HG02840 (cell line): ENCODE data around the gene UBA1.

Experiments
- ATAC-seq: cut with Tn5 transposase; IDR thresholded peaks from one replicate; pipeline ENCODE4 v1.9.1; 2021; ENCODE audit warnings: mild to moderate bottlenecking, moderate library complexity, moderate number of reproducible peaks; ENCODE audit not compliant: unreplicated experiment, low FRiP score

Gene UBA1

DNA sequence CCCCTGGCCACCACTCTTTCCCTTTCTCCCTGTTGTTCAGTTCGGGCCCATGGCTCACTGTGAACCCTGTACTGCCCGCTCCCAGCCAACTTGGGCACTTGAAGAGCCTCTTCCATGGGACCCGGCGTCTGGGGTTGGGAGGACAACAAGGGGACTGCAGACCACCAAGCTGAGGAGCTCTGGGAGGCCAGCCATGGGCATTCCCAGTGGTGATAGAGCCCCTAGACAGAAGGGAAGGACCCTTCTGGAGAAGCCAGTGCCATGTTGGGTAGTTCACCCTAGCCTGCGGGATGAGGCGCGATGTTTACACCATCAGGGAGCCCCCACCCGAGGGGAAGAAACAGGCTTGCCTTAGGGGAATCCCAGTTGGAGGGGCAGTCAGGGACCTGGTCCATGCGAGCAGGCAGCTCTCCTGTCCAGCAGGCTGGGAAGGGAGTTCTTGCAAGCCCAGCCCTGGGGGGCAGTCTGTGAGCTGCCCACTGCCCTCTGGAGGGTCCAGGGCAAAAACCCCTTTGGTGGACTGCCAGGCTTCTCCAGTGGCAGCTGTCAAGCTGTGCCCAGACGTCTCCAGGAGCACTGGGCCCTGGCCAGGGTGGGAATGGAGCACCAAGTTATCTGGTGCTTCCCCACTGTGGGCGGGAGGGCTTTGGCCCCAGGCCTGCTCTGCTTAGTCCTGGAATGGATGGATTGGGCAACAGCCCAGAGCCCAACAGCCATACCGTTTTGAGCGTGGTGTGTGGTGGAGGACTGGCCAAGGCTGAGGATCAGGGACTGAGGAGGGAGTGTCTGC lies 23.7 kb upstream of the UBA1 start:
- no peak for ATAC-seq

DNA sequence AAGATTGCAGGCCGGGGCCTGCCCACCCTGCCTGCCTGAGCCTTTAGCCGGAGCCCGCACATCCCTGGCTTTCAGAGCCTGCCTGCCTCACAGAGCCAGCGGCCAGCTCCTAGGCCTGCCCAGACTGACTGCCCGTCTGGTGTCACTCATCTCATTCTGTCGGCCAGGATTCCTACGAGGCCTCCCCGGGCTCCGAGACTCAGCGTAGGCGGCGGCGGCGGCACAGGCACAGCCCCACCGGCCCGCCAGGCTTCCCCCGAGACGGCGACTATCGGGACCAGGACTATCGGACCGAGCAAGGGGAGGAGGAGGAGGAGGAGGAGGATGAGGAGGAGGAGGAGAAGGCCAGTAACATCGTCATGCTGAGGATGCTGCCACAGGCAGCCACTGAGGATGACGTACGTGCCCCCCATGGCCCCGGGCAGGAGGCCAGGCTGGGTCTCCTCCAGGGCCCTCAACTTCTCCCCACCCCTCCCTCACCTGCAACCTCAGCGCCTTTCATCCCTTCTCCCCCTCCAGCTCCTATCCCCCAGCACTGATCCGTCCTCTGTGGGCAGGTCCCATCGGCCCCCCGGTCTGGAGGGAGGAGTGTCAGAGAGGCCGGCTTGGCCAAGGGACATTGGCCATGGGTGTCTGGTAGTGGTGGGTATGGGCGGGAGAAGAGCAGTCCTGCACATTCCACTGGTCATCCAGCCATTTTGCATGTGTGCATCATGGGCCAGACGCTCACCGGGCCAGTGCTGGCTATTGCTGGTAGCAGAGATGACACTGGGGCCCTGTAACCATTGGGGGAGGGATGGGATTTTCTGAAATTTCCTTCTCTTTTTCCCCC lies 22.6 kb upstream of the UBA1 start:
- ATAC-seq = no peak

DNA sequence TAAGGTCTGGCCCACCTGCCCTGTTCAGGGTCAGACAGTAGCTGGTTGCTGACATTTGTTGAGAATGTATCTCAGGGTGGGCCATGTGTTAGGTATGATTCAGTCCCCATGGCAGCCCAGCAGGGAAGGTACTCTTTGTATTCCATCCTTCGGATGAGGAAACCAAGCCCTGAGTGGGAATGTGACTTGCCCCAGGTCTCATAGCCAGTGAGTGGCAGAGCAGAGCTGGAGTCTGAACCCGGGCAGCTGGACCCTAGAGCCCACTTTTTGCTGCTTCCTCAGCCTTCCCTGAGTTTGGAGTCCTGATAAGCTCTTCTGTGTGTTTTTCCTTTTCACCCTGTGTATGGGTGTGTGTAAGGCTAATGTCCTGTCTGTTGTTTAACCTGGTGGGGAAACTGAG lies 21.6 kb upstream of the UBA1 start:
- no peak for ATAC-seq

DNA sequence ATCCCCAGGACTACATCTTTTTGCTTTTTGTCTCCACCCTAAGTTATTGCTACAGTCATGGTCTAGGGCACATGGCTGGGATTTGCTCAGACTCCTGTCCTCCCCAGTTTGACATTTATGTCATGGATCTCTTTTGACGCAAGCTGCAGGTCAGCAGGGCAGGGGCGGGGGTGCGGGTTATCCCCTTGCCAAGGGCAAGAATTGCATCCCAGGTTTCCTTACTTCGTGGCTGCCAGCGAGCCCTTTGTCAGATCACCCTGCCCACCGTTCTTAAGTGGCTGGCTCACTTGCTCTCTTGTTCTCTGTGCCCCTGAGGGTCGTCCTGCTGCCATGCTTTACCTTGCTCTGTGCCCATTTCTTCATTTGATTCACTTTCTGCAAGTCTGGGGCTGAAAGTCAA lies 21.1 kb upstream of the UBA1 start:
- no peak for ATAC-seq

DNA sequence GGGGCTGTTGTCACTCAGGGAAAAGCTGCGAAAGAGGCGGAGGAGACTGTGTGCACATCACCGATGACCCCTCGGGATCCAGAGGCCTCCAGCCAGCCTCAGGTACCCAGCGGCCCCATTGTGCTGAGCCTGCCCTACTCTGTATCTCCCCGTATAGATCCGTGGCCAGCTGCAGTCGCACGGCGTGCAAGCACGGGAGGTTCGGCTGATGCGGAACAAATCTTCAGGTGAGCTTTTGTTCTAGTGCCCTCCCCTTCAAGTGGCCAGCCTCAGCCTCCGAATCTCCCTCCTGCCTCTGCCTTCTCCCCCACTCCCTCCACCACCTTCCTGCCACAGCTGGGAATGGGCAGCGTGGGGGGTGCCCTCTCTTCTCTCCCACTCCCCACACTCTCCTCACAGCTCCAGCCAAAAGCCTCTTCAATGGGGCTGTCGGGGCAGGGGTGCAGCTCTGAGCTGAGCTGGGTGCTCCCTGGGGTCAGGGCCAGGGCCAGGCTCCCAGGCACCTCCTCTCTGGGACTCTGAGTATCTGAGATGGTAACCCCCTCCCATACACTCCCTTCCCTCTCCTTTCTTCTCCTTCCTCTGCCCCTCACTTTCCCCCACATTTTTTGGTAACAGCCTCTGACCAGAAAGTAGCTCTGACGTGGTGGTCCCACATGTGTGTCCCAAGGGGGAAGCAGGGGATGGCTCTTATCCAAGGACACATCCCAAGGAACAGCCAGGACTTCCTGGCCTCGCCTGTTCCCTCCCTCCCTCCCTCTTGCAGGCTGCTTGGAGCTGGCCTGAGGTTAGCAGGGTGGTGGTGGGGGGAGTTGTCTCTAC lies 20.4 kb upstream of the UBA1 start:
- no peak for ATAC-seq

DNA sequence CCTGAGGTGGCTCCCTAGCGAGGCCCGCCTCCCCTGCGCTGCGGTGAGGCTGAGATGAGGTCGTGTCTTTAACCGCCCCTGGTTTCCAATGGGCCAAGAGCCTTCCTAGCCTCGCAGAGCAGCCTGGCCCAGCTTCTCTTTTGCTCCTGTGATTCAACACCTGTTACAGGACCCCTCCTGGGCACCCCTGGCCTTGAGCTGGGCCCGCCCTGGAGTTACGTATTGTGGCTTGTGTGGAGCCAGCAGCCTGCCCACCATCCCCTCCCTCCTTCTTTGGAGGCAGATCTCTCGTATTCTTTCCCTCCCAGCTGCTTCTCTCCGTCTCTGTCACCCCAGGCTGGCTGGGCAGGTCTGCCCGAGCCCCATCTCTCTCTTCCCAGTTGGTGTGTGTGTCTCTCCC lies 19.3 kb upstream of the UBA1 start:
- no peak for ATAC-seq

DNA sequence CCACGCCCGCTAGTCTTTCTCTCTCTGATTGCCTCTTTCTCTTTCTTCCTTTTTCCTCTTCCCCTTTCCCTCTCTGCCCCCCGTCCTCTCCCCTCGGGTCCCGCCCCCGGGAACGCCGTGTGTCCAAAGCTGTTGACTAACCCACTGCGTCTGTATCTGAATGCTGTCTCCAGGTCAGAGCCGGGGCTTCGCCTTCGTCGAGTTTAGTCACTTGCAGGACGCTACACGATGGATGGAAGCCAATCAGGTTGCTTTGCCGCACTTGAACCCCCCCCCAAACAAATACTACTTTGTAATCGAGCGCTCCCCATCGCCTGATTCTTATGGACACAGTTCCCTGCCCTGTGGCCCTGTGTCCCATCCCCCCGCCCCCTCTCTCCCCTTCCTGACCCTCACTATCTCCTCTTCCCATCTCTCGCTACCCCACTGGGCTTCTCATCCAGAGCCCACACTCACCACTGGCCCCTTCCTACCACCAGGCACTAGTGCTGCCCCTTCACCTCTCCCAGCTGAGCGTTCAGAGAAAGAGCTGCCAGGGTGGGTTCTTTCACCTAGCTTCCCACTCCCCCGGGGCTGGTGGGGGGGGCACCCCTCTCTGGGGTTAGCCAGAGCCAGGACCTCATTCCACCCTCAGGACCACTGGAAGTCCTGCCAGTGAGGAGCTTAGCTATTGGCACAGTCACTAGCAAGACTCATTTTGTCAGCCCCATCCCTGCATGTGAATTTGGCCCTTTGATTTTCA lies 18.6 kb upstream of the UBA1 start:
- no peak for ATAC-seq

DNA sequence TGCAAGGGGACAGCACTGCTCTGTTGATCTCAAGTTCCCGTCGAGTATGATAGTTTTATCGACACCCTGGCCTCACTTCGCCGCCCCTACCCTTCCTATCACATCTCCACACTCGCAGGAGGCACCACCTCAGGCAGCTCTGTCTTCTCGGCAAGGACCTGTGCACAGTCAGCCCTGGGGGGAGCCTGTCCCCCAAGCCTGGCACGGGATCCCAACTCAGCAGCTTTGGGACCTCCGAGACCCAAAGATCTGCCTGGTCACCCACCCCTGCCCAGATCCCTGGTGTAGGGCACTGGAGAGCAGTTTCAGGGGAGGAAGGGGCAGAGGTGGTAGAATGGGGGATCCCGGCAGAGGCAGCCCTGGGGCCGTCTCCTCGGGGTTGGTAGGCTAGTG lies 18.0 kb upstream of the UBA1 start:
- ATAC-seq = no peak

DNA sequence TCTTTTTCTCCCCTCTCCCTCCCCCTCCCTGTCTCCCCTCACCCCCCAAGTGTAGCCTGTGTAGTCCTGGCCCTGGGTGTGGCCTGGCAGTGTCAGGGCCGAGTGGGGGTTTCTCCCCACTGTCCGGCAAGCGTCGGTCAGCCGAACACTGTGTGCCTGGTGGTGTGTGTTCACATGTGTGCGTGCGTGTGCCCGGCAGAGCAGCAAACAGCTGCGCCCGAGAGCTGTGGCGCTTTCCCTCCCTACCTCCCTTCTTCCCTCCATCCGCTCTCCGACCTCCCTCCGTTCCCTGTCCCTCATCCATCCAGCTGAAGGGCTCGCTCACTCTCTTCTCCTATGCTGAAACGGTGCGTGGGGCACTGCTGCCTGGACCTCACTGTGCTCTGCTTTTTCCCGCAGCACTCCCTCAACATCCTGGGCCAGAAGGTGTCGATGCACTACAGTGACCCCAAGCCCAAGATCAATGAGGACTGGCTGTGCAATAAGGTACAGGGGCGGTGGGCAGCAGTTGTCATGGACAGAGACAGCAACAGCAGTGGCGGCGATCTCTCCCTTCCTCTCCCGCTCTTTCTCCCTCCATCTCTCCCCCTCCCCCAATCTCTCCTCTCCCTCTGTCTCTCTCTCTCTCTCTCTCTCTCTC lies 17.4 kb upstream of the UBA1 start:
- ATAC-seq = no peak

DNA sequence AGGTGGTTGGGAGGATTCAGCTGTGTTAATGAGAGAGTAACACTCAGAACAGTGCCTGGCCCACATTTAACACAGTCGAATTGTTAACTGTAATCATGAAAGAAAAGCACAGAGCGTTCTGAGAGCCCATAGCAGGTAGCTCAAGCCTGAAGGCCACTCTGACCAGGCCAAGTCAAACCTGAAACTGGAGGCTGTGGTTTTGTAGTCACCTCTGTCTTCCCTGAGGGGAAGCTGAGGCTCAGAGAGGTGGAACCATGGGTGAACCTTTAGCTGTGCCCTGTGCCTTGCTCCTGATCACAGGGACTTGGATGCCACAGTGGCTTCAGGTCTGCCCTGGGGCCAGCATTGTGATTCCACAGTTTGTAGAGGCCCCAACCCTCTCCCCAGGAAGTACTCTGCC lies 16.6 kb upstream of the UBA1 start:
- no peak for ATAC-seq

DNA sequence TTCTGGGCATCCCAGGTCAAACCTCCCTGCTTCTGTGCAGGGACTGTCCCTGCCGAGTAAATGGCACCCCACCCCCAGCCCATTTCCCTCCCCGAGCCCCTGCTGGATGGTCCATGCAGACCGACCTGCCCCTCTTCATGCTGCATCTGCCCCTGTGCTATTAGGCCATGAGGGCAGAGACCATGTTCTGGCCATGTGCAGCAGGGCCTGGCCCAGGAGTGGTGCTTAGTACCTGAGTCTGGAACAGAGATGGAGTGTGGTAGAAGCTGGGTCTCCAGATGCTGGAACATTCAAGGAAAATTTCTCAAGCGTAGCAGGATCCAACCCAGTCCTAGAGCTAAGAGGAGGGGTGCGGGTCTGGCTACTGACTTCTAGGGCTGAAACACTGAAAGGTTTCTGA lies 15.3 kb upstream of the UBA1 start:
- ATAC-seq = no peak

DNA sequence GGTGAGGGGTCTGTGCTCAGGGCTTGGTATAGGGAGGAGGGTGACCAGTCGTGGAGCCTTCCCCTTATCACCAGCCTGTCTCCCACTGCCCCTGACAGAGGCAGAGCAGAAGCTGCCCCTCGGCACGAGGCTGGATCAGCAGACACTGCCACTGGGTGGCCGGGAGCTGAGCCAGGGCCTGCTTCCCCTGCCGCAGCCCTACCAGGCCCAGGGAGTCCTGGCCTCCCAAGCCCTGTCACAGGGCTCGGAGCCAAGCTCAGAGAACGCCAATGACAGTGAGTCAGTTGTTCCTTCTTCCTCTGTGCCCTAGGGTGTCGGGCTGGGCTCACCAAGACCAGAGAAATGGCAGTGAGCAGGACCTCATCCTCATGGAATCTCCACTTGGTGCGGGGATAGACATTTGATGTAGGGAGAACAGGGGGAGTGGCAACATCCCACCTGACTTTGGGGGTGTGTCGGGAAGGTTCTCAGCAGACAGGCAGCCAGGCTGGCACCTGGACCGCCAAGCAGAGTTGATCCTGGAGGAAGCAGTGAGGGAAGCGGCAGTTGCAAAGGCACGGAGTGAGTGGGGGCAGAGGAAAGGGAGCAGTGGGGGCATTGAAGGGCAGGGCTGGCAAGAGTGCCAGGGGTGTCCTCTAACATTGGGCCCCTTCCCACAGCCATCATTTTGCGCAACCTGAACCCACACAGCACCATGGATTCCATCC lies 14.3 kb upstream of the UBA1 start:
- ATAC-seq = no peak

DNA sequence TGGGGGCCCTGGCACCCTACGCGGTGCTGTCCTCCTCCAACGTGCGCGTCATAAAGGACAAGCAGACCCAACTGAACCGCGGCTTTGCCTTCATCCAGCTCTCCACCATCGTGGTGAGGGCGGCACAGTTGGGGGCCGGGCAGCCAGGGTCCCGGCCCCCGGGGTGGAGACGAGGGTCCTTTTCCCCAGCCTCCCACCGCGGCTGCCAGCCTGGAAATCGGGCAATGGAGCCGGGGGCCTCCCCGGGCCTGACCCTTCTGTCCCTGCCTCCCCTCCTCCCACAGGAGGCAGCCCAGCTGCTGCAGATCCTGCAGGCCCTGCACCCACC lies 13.7 kb upstream of the UBA1 start:
- ATAC-seq = no peak

DNA sequence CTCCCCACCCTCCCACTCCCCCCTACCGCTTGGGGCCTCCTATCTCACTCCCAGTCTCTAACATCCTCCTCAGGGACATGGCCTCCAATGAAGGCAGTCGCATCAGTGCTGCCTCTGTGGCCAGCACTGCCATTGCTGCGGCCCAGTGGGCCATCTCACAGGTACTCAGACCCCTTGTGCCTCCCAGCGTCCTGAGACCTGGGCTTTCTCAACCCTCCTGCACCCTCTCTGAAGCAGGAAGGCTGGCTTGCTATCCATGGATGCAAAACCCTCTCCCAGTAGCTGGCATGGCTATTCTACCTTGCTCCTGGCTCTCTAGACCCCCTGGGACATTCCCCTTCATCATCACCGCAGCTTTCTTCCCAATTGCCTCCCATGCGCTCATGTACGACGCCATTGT lies 13.3 kb upstream of the UBA1 start:
- no peak for ATAC-seq

DNA sequence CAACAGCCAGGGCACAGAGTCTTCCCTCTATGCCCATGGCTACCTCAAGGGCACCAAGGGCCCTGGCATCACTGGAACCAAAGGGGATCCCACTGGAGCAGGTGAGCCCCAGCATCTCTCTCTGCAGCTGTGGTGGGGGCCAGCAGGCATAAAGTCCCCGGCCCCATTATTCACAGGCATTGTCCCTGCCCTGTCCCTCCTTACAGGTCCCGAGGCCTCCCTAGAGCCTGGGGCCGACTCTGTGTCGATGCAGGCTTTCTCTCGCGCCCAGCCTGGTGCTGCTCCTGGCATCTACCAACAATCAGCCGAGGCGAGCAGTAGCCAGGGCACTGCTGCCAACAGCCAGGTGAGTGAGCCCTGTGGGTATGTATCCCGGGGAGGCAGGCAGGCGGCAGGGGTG lies 12.3 kb upstream of the UBA1 start:
- ATAC-seq = no peak

DNA sequence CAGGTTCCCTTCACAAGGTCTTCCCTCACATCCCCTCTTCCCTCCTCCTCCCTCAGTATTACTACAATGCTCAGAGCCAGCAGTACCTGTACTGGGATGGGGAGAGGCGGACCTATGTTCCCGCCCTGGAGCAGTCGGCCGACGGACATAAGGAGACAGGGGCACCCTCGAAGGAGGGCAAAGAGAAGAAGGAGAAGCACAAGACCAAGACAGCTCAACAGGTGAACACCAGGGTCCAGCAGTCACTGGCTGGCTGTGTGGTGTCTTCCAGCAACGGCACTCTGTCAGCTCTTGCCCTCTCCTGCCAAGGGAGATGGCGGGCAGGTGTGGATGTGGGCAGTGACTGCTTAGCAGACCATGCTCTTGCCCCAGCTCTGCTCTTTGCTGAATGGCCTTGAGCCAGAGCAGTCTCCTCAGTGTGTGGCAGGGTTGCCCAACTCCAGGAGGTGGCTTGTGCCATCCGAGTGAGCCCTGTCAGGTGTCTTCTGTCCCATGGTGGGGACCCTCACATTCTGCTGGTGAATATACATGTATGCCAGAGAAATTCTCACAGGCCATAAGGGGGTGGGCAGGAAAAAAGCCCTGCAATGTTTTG lies 11.4 kb upstream of the UBA1 start:
- no peak for ATAC-seq

DNA sequence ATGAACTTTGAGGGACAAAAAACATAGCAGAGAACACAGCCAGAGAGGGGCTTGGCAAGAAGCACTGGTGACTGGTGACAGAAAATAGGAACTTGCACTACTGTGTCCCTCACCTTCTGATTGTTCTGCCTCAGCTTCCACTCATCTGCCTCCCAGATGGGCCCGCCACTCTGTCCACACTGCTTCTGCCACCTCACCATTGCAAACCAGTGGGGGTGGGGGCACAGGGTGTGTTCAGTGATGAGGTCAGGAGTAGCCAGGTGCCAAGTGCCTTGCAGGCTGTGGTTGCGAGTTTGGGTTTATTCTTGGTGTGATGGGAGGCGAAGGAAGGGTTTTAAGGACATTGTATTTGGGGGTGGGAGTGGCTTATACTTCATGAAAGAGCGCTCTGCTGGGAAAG lies 9.1 kb upstream of the UBA1 start:
- no peak for ATAC-seq

DNA sequence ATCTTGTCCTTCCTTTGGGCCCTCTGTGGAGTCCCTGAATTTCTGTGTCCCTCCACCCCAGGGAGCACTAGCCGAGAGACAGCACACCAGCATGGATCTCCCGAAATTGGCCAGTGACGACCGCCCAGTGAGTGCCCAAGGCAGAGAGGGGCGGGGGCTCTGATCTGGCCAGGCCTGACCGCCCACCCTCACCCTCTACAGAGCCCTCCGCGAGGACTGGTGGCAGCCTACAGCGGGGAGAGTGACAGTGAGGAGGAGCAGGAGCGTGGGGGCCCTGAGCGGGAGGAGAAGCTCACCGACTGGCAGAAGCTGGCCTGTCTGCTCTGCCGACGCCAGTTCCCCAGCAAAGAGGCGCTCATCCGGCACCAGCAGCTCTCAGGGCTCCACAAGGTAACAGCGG lies 8.4 kb upstream of the UBA1 start:
- no peak for ATAC-seq

DNA sequence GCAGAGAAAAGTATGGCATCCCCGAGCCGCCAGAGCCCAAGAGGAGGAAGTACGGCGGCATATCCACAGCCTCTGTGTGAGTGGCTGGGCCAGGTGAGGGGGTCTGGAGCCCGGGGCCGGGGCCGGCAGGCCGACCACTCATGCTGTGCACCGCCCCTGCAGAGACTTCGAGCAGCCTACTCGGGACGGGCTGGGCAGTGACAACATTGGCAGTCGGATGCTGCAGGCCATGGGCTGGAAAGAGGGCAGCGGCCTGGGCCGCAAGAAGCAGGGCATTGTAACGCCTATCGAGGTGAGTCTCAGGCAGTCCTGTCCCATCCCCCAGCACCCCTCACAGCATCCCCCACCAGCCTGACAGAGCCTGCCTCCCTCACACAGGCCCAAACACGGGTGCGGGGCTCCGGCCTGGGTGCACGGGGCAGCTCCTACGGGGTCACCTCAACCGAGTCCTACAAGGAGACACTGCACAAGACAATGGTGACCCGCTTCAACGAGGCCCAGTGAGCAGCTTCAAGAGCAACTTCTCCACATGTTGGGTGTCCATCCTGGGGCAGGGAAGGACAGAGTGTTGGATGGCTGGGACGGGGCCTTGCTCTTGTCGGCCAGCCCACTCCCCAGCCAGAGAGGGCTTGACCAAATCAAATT lies 7.4 kb upstream of the UBA1 start:
- no peak for ATAC-seq
